GM21825 (cell line): Measurements from ENCODE around the gene ANKZF1.

ENCODE experiments used
- ATAC-seq: cut with Tn5 transposase; IDR thresholded peaks from one replicate; pipeline ENCODE4 v1.9.1; 2021; ENCODE audit warnings: mild to moderate bottlenecking, moderate library complexity; ENCODE audit not compliant: unreplicated experiment

The ANKZF1 gene

GRCh38 chr2:219280651-219281050 lies 51.0 kb downstream of the ANKZF1 start:
- no peak for ATAC-seq

- ATAC-seq: no peak
Measured at GRCh38 chr2:219281588-219281987, 52.0 kb downstream of the ANKZF1 start.

DNA sequence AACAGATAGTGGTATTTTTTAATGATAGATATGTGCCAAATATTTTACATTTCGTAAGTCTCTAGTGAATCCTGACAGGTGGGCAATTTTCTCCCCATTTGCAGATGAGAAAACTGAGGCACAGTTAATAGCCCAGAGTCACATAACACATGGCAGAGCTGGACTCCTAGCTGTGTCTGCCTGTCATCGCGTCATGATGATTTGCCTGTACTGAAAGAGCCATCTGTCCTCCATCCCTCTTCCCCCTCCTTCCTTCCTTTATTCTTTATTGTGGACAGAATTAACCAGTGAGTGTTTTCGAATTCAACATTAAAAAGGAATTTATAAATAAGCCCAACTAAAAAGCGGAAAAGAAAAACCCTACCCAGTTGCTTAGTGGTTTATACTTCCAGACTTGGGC lies 52.8 kb downstream of the ANKZF1 start:
- no peak for ATAC-seq

DNA sequence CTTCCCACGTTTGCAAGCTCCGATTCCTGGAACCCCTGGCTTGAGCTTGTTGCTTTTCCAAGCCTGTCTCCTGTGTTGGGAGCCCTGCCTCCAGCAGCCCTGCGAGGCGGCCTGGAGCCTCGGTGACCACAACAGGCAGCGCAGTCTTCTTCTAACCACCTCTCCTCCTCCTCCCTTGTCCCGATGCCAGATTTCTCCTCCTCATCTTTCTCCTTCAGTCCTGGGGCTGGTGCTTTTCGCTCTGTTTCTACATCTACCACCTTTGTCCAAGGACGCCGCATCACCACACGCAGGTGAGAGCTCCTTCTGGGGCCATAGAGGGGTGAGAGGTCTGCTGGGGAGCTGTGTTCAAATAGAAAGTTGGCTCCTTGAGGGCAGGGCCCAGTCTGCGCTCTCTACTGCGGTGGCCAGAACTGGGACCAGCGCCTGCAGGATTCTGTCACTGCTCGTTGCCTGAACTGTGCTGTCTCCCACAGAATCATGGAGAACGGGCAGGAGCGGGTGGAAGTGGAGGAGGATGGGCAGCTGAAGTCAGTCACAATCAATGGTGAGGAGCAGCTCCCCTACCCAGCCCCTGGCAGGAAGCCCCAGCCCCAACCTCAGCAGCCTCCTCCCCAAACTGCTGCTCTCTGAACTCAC lies 53.5 kb downstream of the ANKZF1 start:
- no peak for ATAC-seq

DNA sequence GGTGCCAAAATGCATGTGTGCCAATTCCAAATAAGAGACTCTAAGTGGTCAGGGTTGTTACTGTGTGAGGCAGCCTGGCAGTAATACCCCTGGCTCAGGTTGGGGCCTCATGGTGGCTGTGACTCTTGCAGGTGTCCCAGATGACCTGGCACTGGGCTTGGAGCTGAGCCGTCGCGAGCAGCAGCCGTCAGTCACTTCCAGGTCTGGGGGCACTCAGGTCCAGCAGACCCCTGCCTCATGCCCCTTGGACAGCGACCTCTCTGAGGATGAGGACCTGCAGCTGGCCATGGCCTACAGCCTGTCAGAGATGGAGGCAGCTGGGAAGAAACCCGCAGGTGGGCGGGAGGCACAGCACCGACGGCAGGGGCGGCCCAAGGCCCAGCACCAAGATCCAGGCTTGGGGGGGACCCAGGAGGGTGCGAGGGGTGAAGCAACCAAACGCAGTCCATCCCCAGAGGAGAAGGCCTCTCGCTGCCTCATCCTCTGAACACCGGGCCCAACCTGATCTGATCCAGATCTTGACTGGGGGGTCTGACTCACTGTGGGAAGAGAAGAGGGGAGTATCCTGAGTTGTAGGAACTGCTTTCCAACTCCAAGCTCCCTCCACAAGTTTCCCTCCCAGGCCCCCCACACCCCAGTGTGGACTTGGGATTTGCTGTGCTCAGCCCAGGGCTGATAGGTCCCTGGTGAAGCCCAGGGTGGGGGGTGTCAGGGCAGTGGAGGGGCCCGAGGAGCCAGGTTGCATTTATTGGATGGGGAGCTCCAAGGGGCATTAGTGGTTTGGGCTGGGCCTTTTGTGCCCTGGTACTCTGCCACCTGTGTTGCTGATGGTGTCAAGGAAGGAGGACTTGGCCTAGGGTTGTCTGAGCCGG lies 55.1 kb downstream of the ANKZF1 start:
- ATAC-seq: no peak

DNA sequence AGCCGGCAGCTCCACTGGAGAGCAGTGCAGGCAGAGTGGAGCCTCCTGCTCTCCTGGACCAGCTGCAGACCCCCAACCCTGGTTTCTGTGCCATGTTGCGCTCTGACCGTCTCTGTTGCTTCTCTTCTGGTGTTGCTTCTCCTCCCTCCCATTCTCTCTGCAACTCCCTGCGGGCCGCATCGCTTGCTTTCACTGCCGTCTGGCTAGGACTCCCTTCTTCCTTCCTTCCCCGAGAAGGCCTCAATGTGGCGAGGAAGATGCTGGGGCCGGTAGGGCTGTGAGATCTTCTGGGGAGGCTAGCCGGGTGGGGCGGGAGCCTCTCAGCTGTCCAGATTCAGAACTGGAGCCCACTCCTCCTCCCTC lies 55.7 kb downstream of the ANKZF1 start:
- no peak for ATAC-seq

DNA sequence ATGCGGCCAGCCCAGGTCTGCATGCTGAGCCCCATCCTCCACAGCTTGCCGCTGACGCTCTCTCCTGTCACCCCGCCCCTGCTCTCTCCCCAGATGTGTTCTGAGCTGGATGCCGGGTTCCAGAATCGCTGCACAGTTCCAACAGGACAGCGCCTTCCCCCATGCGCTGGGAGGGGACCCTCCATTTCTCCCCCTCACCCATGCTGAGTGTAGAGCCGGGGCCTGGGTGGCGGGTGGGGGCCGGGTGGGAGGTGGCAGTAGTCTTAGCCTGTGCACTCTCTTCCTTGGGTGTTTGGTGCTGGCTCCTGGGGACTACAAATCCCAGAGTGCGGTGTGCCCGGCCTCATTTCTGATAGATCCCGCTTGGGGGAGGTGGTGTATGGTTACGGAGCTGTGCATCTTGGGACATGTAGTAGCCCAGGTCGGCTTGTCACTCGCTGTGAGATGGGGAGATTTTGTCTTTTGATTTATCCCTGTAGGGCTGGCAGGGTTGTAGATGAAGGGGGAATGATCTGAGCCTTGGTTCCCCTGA lies 56.4 kb downstream of the ANKZF1 start:
- ATAC-seq: no peak
